Amniotic epithelial cell (primary cell): Measurements from ENCODE around the gene MAPKAPK3.

Source experiments
- DNase-seq: peaks from one replicate; pipeline ENCODE4 v3.0.0-alpha.2; 2010; ENCODE audit warnings: low read depth

MAPKAPK3 gene

GRCh38 chr3:50587806-50588758 is 28.9 kb upstream of the MAPKAPK3 start:
- DNase-seq = no peak

- DNase-seq = peak; percentile 35
These were observed 28.1 kb upstream of the MAPKAPK3 start for GRCh38 chr3:50588759-50589433.

- no peak for DNase-seq
These were observed 25.7 kb upstream of the MAPKAPK3 start for GRCh38 chr3:50591196-50591741.

- DNase-seq = no peak
These were observed 24.4 kb upstream of the MAPKAPK3 start for GRCh38 chr3:50592568-50592967.

GRCh38 chr3:50594253-50594785 is 22.6 kb upstream of the MAPKAPK3 start:
- DNase-seq = no peak

GRCh38 chr3:50599115-50599715 is 17.7 kb upstream of the MAPKAPK3 start:
- no peak for DNase-seq

- no peak for DNase-seq
These were observed 17.2 kb upstream of the MAPKAPK3 start for GRCh38 chr3:50599716-50600118.

GRCh38 chr3:50600141-50600753 is 16.7 kb upstream of the MAPKAPK3 start:
- no peak for DNase-seq

GRCh38 chr3:50600841-50601591 is 15.9 kb upstream of the MAPKAPK3 start:
- peak; percentile 99 for DNase-seq

- no peak for DNase-seq
These were observed 14.3 kb upstream of the MAPKAPK3 start for GRCh38 chr3:50602595-50603191.

GRCh38 chr3:50603261-50604109 is 13.5 kb upstream of the MAPKAPK3 start:
- no peak for DNase-seq

- DNase-seq = no peak
These were observed 12.8 kb upstream of the MAPKAPK3 start for GRCh38 chr3:50604110-50604621.

- DNase-seq = no peak
These were observed 12.0 kb upstream of the MAPKAPK3 start for GRCh38 chr3:50604628-50605588.

GRCh38 chr3:50605901-50606326 is 11.0 kb upstream of the MAPKAPK3 start:
- no peak for DNase-seq

- DNase-seq = no peak
These were observed 10.4 kb upstream of the MAPKAPK3 start for GRCh38 chr3:50606596-50606995.

GRCh38 chr3:50607271-50608091 is 9.5 kb upstream of the MAPKAPK3 start:
- DNase-seq = no peak

- no peak for DNase-seq
These were observed 8.7 kb upstream of the MAPKAPK3 start for GRCh38 chr3:50608278-50608677.
